ENCODE results near the gene ESPN.

GRCh38 chr1:6445062-6445763 lies 20.6 kb downstream of the ESPN start:
- TF ChIP-seq CTCF (IDR thresholded peaks at IDR 0.05 in 8 of 11, conservative IDR thresholded peaks at IDR 0.05 in 3 of 11) (peak; percentile 21 to 73 (median 55)), POLR2AphosphoS5 (IDR thresholded peaks at IDR 0.05) (no peak)

Measured in spleen (tissue), 7 donors.